Urinary bladder (tissue), 4 donors: ENCODE results near the gene TMEM131L. TPM values are rescaled to one million over a fixed set of nuclear protein-coding genes. Genes with fewer than 3 reads are reported as not detected.
"Not testable (repeated sequence)": the region's sequence is repeated elsewhere in the genome, so short reads cannot be mapped to it uniquely, and the experiment has no call there.

Experiments used
- DNase-seq: peaks from one replicate; pipeline ENCODE4 v3.0.0-alpha.2; 2015; ENCODE audit errors: extremely low spot score
- H3K27ac ChIP-seq: one replicate; pipeline ENCODE4 v1.5.1; 2013; ENCODE audit warnings: low read depth, mild to moderate bottlenecking, moderate library complexity
- H3K36me3 ChIP-seq: one replicate; pipeline ENCODE4 v1.6.1; 2013; ENCODE audit warnings: mild to moderate bottlenecking, moderate library complexity; ENCODE audit not compliant: insufficient read depth
- H3K4me1 ChIP-seq: one replicate; pipeline ENCODE4 v1.6.1; 2013; ENCODE audit warnings: mild to moderate bottlenecking, moderate library complexity; ENCODE audit not compliant: insufficient read depth
- H3K4me3 ChIP-seq: one replicate; pipeline ENCODE4 v1.5.1; 2013; ENCODE audit warnings: low read depth, low read length
- WGBS: extraction: QIAGEN DNeasy Blood & Tissue Kit; methylation state at CpG from one replicate; pipeline ENCODE4 v1.1.7; 2013; 5-methylcytosine and 5-hydroxymethylcytosine counted together
- polyA plus RNA-seq: library from polyadenylated mRNA; stranded (reverse); fragments of 200-250 nt; gene quantifications from one replicate; pipeline ENCODE4 v1.2.3, GENCODE V29; 2013
- total RNA-seq: library from RNA; depleted of rRNA; stranded (reverse); fragments of >200 nt; gene quantifications from one replicate; pipeline ENCODE4 v1.2.3, GENCODE V29; 2014
- donor health status: healthy with polysubstance abuse.
- donor health status: healthy.

Gene TMEM131L
- total and polyA plus RNA-seq, 2 donors: 9.6 to 70.0 TPM

- Histone ChIP-seq H3K4me3 (no peak overlapping the region), H3K36me3 (no peaks in the 10 kb centered on the region), H3K4me1 (no peaks in the 10 kb centered on the region), H3K27ac (no peak overlapping the region)
- DNase-seq: no peak
- WGBS: 72% methylated on average over 9 of the region's 9 CpGs
These were observed 29.5 kb downstream of the TMEM131L start for GRCh38 chr4:153495480-153496193.

- 52% methylated on average over 4 of the region's 4 CpGs for WGBS
- Histone ChIP-seq H3K4me3 (no peak overlapping the region), H3K4me1 (no peaks in the 10 kb centered on the region), H3K36me3 (no peaks in the 10 kb centered on the region), H3K27ac (no peak overlapping the region)
- DNase-seq: no peak
These were observed 31.0 kb downstream of the TMEM131L start for GRCh38 chr4:153497091-153497531.

- no peak overlapping the region for H3K27ac ChIP-seq
- peak; percentile 78 for DNase-seq
- no peaks in the 10 kb centered on the region for H3K36me3 ChIP-seq
- H3K4me1 ChIP-seq: no peaks in the 10 kb centered on the region
- WGBS: 23% methylated on average over 9 of the region's 9 CpGs
- no peak overlapping the region for H3K4me3 ChIP-seq
These were observed 32.1 kb downstream of the TMEM131L start for GRCh38 chr4:153497988-153498967.

GRCh38 chr4:153499005-153499404 is 32.8 kb downstream of the TMEM131L start:
- 56% methylated on average over 11 of the region's 11 CpGs for WGBS
- H3K4me3 ChIP-seq: no peak overlapping the region
- no peak for DNase-seq
- no peaks in the 10 kb centered on the region for H3K4me1 ChIP-seq
- H3K27ac ChIP-seq: no peak overlapping the region
- H3K36me3 ChIP-seq: no peaks in the 10 kb centered on the region

GRCh38 chr4:153501578-153501977 is 35.4 kb downstream of the TMEM131L start:
- no peaks in the 10 kb centered on the region for H3K4me1 ChIP-seq
- no peak overlapping the region for H3K4me3 ChIP-seq
- H3K36me3 ChIP-seq: no peaks in the 10 kb centered on the region
- no peak overlapping the region for H3K27ac ChIP-seq
- 91% methylated on average over 1 of the region's 1 CpG for WGBS
- DNase-seq: no peak

- Histone ChIP-seq H3K4me1 (no peaks in the 10 kb centered on the region), H3K4me3 (no peak overlapping the region), H3K36me3 (no peaks in the 10 kb centered on the region), H3K27ac (no peak overlapping the region)
- 74% methylated on average over 1 of the region's 1 CpG for WGBS
- no peak for DNase-seq
These were observed 36.4 kb downstream of the TMEM131L start for GRCh38 chr4:153502584-153502983.

- H3K27ac ChIP-seq: no peak overlapping the region
- H3K36me3 ChIP-seq: no peaks in the 10 kb centered on the region
- WGBS: 90% methylated on average over 11 of the region's 11 CpGs
- H3K4me3 ChIP-seq: no peak overlapping the region
- DNase-seq: no peak
- no peaks in the 10 kb centered on the region for H3K4me1 ChIP-seq
These were observed 40.5 kb downstream of the TMEM131L start for GRCh38 chr4:153506341-153507309.

- Histone ChIP-seq H3K27ac (no peak overlapping the region), H3K4me3 (no peak overlapping the region), H3K4me1 (no peaks in the 10 kb centered on the region), H3K36me3 (no peaks in the 10 kb centered on the region)
- DNase-seq: no peak
- WGBS: 87% methylated on average over 10 of the region's 10 CpGs
These were observed 41.3 kb downstream of the TMEM131L start for GRCh38 chr4:153507310-153508073.

- not testable (repeated sequence) for H3K36me3 ChIP-seq, H3K27ac ChIP-seq, H3K4me3 ChIP-seq, DNase-seq, H3K4me1 ChIP-seq
- WGBS: 95% methylated on average over 2 of the region's 2 CpGs
These were observed 43.1 kb downstream of the TMEM131L start for GRCh38 chr4:153509212-153509611.

GRCh38 chr4:153509724-153510123 is 43.6 kb downstream of the TMEM131L start:
- H3K36me3 ChIP-seq: no peaks in the 10 kb centered on the region
- H3K27ac ChIP-seq: no peak overlapping the region
- WGBS: 75% methylated on average over 5 of the region's 5 CpGs
- no peaks in the 10 kb centered on the region for H3K4me1 ChIP-seq
- H3K4me3 ChIP-seq: no peak overlapping the region
- no peak for DNase-seq

GRCh38 chr4:153510252-153511001 is 44.3 kb downstream of the TMEM131L start:
- Histone ChIP-seq H3K4me1 (no peaks in the 10 kb centered on the region), H3K36me3 (no peaks in the 10 kb centered on the region), H3K4me3 (no peak overlapping the region), H3K27ac (no peak overlapping the region)
- 91% methylated on average over 7 of the region's 7 CpGs for WGBS
- DNase-seq: no peak

GRCh38 chr4:153511104-153511503 is 44.9 kb downstream of the TMEM131L start:
- DNase-seq: no peak
- 97% methylated on average over 6 of the region's 6 CpGs for WGBS
- Histone ChIP-seq H3K4me1 (no peaks in the 10 kb centered on the region), H3K27ac (no peak overlapping the region), H3K36me3 (no peaks in the 10 kb centered on the region), H3K4me3 (no peak overlapping the region)
